HG03097 (cell line): ENCODE data around the gene SLC28A1.
"Not testable (repeated sequence)": the region's sequence is repeated elsewhere in the genome, so short reads cannot be mapped to it uniquely, and the experiment has no call there.

Experiments
- ATAC-seq: cut with Tn5 transposase; IDR thresholded peaks from one replicate; pipeline ENCODE4 v1.9.1; 2021; ENCODE audit not compliant: unreplicated experiment, low FRiP score

SLC28A1 gene

GRCh38 chr15:84961707-84962106 lies 77.2 kb downstream of the SLC28A1 start:
- ATAC-seq: no peak

- no peak for ATAC-seq
Measured at GRCh38 chr15:84962955-84963354, 78.5 kb downstream of the SLC28A1 start.

DNA sequence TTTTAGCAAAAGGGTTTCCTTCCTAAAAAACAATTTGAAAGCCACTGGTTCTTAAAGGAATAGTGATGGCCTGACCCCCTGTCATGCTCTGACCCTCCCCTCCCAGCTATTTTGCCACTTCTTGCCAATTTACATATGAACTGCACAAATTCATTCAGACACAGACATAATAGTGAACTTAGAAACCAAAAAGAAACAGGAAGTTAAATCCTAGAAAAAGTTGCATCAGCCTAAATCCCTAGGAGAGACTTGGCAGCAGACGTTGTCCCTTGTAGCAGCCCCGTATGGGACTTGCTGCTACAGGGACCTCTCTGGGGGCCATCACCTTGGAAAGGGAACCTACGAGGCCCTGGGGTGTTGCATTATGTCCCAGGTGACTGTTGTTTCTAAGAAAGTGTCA lies 82.9 kb downstream of the SLC28A1 start:
- ATAC-seq: no peak

DNA sequence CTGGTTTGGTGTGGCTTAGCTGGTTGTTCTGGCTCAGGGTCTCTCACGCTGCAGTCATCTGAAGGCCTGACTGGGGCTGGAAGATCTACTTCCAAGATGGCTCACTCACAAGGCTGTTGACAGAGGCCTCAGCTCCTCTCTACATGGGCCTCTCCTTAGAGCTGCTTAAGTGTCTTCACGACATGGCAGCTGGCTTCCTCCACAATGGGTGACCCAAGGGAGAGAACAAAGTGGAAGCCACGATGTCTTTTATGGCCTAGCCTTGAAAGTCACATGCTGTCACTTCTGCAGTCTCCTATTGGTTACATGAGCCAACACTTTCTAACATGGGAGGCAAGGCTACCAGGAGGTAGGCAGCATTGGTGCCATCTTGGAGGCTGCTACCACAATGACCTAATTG lies 83.8 kb downstream of the SLC28A1 start:
- ATAC-seq: no peak

DNA sequence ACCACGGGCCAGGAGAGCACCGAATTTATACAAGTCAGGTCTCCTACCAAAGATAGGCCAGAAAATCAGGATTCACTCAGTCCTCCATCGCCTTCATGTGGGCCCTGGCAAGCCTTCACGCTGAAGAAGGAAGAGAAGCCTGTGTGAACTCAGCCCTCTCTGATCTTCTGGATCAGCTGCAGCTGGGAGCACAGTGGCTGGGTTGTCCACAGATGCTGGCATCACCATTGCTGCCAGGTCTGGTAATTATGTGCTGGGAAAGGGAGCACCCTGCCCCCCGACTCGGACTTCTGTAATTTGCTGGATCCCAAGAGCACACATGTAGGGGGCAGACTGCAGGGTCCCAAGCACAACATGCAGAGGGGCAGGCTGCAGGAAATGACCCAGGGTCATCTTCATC lies 84.8 kb downstream of the SLC28A1 start:
- ATAC-seq: no peak

- ATAC-seq: no peak
Measured at GRCh38 chr15:84970843-84971242, 86.4 kb downstream of the SLC28A1 start.

DNA sequence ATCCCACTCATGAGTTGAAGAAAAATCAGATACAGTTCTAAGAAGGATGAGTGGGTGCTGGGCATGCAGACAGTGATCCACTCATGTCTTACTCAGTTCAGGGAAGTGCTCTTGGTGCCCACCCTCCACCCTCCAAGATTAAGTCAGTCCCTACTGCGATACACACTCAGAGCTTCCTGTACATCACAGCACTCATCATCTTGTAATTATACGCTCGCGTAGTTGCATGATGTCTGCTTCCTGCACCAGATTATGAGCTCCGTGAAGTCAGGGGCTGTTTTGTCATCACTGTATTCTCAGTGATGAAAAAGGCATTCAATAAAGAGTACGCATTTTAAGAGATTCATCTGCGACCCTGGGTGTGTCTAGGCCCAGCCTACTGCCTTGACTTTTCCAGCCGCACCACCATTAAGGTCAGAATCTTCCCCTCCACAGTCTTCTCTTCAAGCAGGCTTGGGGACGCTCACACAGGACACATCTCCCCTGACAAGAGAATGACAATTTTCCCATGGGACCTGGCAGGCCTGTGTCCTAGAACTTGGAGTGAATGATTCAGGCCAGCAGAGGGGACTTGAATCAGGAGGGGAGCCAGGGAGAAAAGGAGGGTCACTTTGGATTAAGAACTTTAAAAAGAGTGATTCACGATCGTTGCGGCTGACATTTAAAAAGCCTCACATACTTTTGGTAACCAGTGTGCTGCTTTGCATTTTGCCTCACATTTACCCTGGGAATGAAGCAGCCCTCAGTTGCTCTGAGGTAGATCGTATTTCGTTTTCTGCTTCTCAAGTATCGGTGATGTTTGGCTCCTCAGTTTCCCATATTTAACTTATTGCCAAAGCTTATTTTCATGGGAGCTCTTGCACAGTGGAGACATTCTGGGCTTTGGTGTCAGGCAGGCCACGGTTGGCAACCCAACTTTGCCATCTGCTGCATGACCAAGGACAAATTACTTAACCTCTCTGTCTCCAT lies 89.3 kb downstream of the SLC28A1 start:
- no peak for ATAC-seq

GRCh38 chr15:84975871-84976351 lies 91.4 kb downstream of the SLC28A1 start:
- ATAC-seq: no peak

DNA sequence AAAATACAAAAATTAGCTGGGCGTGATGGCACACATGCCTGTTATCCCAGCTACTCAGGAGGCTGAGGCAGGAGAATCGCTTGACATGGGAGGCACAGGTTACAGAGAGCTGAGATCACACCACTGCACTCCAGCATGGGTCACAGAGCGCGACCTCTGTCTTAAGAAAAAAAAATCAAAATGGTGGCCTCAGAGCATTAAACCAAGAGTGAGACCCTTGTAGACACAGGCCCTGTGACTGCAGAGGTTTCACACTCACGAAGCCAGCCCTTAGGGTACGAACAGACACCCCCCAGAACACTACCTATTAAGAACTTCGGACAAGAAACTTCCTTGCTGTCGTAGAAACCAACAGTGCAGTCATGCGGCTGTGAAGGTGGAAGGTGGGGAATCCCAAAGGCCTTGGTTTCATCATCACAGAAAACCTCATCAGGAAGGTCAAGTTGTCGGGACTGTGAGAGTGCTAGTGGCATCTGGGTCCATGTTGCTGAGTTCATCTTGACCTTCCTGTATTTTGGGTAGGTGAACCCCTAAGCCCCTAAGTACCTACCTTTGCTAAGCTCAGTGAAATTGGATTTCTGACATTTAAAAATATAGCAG lies 92.4 kb downstream of the SLC28A1 start:
- ATAC-seq: no peak

DNA sequence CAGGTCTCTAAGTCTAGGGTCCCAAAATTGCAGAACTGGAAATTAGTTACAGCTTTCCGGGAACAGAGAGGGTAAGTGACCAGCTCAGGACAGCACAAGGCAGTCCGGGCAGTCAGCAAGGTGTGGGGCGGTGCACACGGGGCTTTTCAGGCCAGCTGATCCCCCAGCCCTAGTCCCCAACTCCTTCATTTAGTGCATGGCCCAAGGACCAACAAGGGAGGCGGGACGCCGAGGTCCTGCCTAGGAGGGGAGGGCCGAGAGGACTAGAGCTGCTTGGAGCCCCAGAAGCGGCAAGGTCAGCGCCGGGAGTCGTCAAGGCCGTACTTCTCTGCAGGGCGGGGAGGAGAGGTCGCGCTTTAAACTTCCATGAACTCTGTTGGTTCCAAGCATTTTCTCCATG lies 95.2 kb downstream of the SLC28A1 start:
- ATAC-seq: no peak

DNA sequence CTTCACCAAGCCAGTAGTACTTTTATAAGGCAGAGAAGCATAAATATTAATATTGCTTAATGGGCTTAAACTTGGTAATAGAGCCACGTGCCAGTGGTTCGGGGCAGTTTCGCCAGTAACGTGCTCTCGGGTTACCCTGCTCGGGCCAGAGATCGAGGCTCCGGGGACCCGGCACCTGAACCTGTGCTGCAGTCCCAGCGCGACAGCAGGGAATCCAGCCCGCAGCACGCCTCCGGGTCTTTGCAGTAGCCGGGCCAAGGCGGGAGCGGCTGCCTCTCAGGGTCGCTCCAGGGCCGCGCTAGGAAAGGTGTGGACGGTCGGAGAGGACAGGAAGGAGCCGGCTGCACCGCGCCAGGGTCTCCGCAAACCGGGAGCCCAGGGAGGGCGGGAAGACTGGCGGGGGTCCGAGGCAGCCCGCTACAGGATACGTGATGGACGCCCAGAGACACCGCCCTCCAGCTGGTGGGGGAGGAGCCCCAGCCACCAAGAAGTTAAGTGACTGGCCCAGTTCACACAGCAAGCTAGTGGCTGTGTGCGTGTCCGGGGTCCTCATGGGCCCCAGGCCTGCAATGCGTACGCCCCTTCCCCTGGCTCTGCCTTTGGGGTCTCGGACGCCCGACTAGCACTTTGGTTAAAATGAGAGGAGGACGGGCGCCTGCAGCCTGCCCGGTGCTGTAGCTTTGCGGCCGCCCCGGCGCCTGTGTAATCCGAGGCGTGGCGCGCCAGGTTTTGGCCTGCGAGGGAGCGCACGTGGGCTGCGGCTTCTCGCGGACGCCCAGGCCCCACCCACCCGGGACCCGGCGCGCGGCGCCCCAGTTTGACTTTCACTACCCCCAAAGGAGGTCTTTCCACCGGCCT lies 96.0 kb downstream of the SLC28A1 start:
- ATAC-seq: peak; percentile 44

DNA sequence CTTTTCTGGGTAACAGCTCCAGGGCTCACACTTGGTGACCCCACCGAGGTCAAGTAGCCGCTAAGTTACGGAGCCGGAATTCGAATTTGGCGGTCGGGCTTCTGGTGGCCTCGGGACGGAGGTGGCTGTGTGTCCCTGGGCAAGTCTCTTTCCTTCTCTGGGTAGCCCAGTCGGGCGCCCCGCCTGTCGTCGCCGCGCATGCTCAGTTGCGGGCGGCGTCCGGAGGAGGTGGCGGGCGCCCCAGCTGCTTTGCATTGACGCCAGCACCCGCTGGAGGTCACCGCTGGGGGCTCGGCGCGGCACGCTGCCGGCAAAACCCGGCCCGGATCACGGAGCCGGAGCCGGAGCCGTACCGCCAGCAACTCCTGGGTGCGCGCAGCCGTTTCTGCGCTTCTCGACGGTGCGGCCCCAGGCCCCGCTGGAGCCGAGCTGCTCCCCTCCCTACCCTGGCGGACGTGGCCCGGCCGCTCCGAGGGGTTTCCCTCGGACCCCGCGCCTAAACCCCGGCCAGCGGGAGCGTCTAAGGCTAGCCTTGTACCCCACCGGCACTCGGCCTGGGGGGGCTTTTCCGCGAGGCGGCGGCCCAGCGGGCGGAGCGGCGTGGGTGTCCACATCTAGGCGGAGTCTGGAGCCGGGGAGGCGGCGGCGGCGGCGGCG lies 96.7 kb downstream of the SLC28A1 start:
- ATAC-seq: peak; percentile 70

GRCh38 chr15:84981711-84982300 lies 97.3 kb downstream of the SLC28A1 start, which contains the start of gene PDE8A:
TSS of gene PDE8A (plus strand) at chr15:84981856. CDS start at chr15:84982163, 307 bp downstream.
- peak; percentile 20 for ATAC-seq

GRCh38 chr15:84982301-84982920 lies 97.9 kb downstream of the SLC28A1 start:
- no peak for ATAC-seq

GRCh38 chr15:84983294-84983693 lies 98.8 kb downstream of the SLC28A1 start:
- ATAC-seq: no peak

DNA sequence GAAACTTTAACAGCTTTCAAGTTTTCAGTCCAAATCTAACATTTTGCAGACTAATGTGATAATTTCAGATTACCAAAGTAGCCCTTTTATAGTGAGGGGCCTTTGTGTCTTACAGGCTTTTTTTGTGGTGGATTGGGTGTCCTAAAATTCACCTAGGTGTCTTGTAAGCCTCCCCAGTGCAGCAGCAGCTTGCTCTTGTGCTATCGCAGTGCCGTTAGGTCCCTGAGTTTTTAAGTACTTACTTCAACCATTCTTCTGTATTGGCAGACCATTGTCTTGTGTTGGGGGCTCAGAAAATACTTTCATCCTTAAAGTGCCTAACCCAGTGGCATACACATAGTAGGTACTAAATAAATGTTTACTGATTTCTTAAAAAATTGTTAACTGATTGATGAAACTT lies 99.2 kb downstream of the SLC28A1 start:
- no peak for ATAC-seq

GRCh38 chr15:84985158-84985557 lies 100.7 kb downstream of the SLC28A1 start:
- ATAC-seq: no peak

DNA sequence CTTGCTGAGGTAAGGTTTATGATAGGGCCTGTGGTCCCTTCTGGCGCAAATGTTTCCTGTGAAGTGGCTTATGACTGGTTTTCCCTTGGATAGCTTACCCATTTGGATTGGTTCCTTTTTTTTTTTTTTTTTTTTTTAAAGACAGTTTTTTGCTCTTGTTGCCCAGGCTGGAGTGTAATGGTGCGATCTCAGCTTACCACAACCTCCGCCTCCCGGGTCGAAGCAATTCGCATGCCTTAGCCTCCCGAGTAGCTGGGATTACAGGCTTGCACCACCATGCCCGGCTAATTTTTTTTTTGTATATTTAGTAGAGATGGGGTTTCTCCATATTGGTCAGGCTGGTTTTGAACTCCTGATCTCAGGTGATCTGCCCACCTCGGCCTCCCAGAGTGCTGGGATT lies 102.9 kb downstream of the SLC28A1 start:
- ATAC-seq: not testable (repeated sequence)

DNA sequence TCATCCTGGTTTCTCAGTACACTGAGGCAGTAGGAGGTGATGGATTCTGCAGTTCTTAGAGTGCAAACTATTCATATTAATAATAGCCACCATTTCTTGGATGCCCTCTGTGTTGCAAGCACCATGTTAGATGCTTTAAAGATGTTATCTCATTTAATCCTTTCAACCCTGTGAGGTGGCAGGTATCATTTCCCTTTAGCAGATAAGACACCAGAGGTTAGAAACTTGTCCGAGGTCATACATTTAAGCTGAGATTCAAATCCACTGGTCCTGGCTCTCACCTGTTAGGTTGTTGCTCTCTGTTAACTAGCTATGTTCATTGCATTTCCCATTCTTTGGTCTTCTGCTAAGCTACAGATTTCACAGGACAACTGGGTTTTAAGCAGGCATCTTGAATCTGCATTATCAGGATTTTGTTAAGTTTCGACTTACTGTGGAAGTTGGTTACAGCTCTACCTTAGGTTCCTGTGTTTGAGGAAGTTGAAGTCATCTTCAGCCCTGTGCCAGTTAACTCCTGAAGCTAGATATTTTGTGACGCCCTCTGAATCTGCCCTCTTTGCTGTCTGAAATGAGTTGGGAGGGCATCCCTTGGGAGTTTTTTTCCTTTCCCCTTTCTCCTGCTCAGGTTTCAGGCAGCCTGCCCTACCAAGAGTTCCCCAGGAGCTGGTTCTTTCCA lies 103.6 kb downstream of the SLC28A1 start:
- no peak for ATAC-seq
